SK-N-SH (cell line): Measurements from ENCODE around the gene MVD. TPM values are rescaled to one million over a fixed set of nuclear protein-coding genes. Genes with fewer than 3 reads are reported as not detected.
A peak's percentile ranks its signal among the peaks of the same experiment; 100 is the strongest.

Experiments
- CTCF ChIA-PET: fragments of 300-600, 350-600 bp; formaldehyde crosslinking; extraction: SDS; loops from one replicate; lab custom pipeline; 2021; lab: Yijun Ruan, JAX
- POLR2A ChIA-PET: fragments of 350-600 bp; sonication (Branson Sonifier 250); formaldehyde crosslinking; extraction: SDS; loops from one replicate; lab custom pipeline; 2020; ENCODE audit warnings: antibody characterized with exemption, inconsistent platforms; lab: Yijun Ruan, JAX
- DNase-seq: peaks from one replicate; pipeline ENCODE4 v3.0.0; 2012
- H2AFZ ChIP-seq: fragments of 200-600 bp; sonication (generic); 2 replicates; pipeline ENCODE4 v1.8.1; 2016; ENCODE audit warnings: antibody characterized with exemption, mild to moderate bottlenecking, low read depth
- H3F3A ChIP-seq: fragments of 200-600 bp; sonication (generic); replicated peaks from 2 replicates; pipeline ENCODE3; 2016; ENCODE audit warnings: antibody characterized with exemption, mild to moderate bottlenecking; ENCODE audit not compliant: insufficient read depth
- H3K27ac ChIP-seq, 2 experiments: fragments of 200-500 bp in 1 of 2; fragments of 200-600 bp in 1 of 2; sonication (Bioruptor generic) in 1 of 2; sonication (generic), shearing (Covaris generic) in 1 of 2; 2 replicates each; pipeline versions ENCODE4 v1.5.1 to v1.6.1; 2014 to 2016; ENCODE audit warnings: low read depth in 2 of 2, inconsistent platforms in 1 of 2, low read length in 1 of 2, mild to moderate bottlenecking in 1 of 2, mixed read lengths in 1 of 2
- H3K27me3 ChIP-seq: fragments of 200-600 bp; sonication (generic), shearing (Covaris generic); 2 replicates; pipeline ENCODE4 v1.6.1; 2016; ENCODE audit warnings: mixed run types; ENCODE audit not compliant: insufficient read depth
- H3K36me3 ChIP-seq, 2 experiments: fragments of 200-500 bp in 1 of 2; fragments of 200-600 bp in 1 of 2; sonication (Bioruptor generic) in 1 of 2; sonication (generic) in 1 of 2; replicated peaks in 1 of 2; 2 replicates each; pipeline versions ENCODE3 to v1.5.1; 2014 to 2016; ENCODE audit warnings: low read length in 1 of 2, mild to moderate bottlenecking in 1 of 2; ENCODE audit not compliant: insufficient read depth in 2 of 2, control insufficient read depth in 1 of 2
- H3K4me1 ChIP-seq, 2 experiments: fragments of 200-500 bp in 1 of 2; fragments of 200-600 bp in 1 of 2; sonication (Bioruptor generic) in 1 of 2; sonication (generic), shearing (Covaris generic) in 1 of 2; 2 replicates each; pipeline versions ENCODE4 v1.5.1 to v1.6.1; 2014 to 2016; ENCODE audit warnings: low read depth in 1 of 2, low read length in 1 of 2, mixed run types in 1 of 2; ENCODE audit not compliant: insufficient read depth in 2 of 2, control insufficient read depth in 1 of 2
- H3K4me2 ChIP-seq: fragments of 200-600 bp; sonication (generic), shearing (Covaris generic); 2 replicates; pipeline ENCODE4 v1.6.1; 2017; ENCODE audit warnings: mixed run types
- H3K4me3 ChIP-seq, 2 experiments: fragments of 200-500 bp in 1 of 2; fragments of 200-600 bp in 1 of 2; sonication (Bioruptor generic) in 1 of 2; sonication (generic), shearing (Covaris generic) in 1 of 2; 2 replicates each; pipeline versions ENCODE4 v1.5.1 to v1.8.1; 2014 to 2016; ENCODE audit warnings: low read depth in 2 of 2, inconsistent platforms in 1 of 2, low read length in 1 of 2, mild to moderate bottlenecking in 1 of 2, mixed read lengths in 1 of 2, moderate library complexity in 1 of 2
- H3K79me2 ChIP-seq: fragments of 200-600 bp; sonication (generic); 2 replicates; pipeline ENCODE4 v1.8.1; 2017; ENCODE audit warnings: mild to moderate bottlenecking; ENCODE audit not compliant: insufficient read depth
- H3K9ac ChIP-seq: fragments of 200-600 bp; sonication (generic); 2 replicates; pipeline ENCODE4 v1.6.1; 2017; ENCODE audit warnings: mixed run types
- H3K9me2 ChIP-seq: fragments of 200-600 bp; sonication (generic); 2 replicates; pipeline ENCODE4 v1.6.1; 2017; ENCODE audit warnings: mixed run types
- H3K9me3 ChIP-seq: fragments of 200-600 bp; sonication (generic); 2 replicates; pipeline ENCODE4 v1.6.1; 2017; ENCODE audit warnings: mixed run types, mild to moderate bottlenecking, moderate library complexity
- H4K20me1 ChIP-seq: fragments of 200-600 bp; sonication (generic); 2 replicates; pipeline ENCODE4 v1.6.1; 2017; ENCODE audit warnings: mild to moderate bottlenecking, mixed run types; ENCODE audit not compliant: insufficient read depth
- EZH2phosphoT487 ChIP-seq: fragments of 200-600 bp; sonication (generic); IDR thresholded peaks from 2 replicates; pipeline ENCODE4 v1.6.1; 2017; ENCODE audit warnings: low read depth, mixed run types, mild to moderate bottlenecking, antibody characterized with exemption, moderate library complexity, borderline replicate concordance
- FOSL2 ChIP-seq: IDR thresholded peaks from 2 replicates; pipeline ENCODE4 v1.4.0; 2012; ENCODE audit warnings: low read depth, mild to moderate bottlenecking, moderate library complexity, borderline replicate concordance
- FOXJ3 ChIP-seq: sonication (generic); formaldehyde crosslinking; IDR thresholded peaks from 2 replicates; pipeline ENCODE4 v1.5.1; 2020; ENCODE audit warnings: mild to moderate bottlenecking, missing genetic modification reagents
- FOXM1 ChIP-seq: IDR thresholded peaks from 2 replicates; pipeline ENCODE4 v1.4.0; 2012; ENCODE audit warnings: low read depth, mild to moderate bottlenecking
- GABPA ChIP-seq: IDR thresholded peaks from 2 replicates; pipeline ENCODE4 v1.4.0; 2012; ENCODE audit warnings: low read depth, mild to moderate bottlenecking
- GATA2 ChIP-seq: sonication (generic); formaldehyde crosslinking; IDR thresholded peaks from 2 replicates; pipeline ENCODE4 v1.5.0; 2020; ENCODE audit warnings: mild to moderate bottlenecking, missing genetic modification reagents
- JUND ChIP-seq: IDR thresholded peaks from 2 replicates; pipeline ENCODE4 v1.4.0; 2012
- MEF2A ChIP-seq: IDR thresholded peaks from 2 replicates; pipeline ENCODE4 v1.4.0; 2012; ENCODE audit warnings: low read depth, borderline replicate concordance
- NFIC ChIP-seq: IDR thresholded peaks from 2 replicates; pipeline ENCODE4 v1.4.0; 2012; ENCODE audit warnings: borderline replicate concordance
- PBX3 ChIP-seq: IDR thresholded peaks from 2 replicates; pipeline ENCODE4; 2012
- RAD21 ChIP-seq: IDR thresholded peaks from 2 replicates; pipeline ENCODE4 v1.6.1; 2012; ENCODE audit warnings: mild to moderate bottlenecking, low read length
- RCOR1 ChIP-seq: fragments of 150-350 bp; IDR thresholded peaks from 2 replicates; pipeline ENCODE4 v1.6.1; 2017; ENCODE audit warnings: antibody characterized with exemption, low read length
- RXRA ChIP-seq: IDR thresholded peaks from 2 replicates; pipeline ENCODE4 v1.4.0; 2012; ENCODE audit warnings: low read depth, mild to moderate bottlenecking, borderline replicate concordance
- SIN3A ChIP-seq: IDR thresholded peaks from 2 replicates; pipeline ENCODE4 v1.6.1; 2012; ENCODE audit warnings: low read depth, mild to moderate bottlenecking, low read length, moderate library complexity, borderline replicate concordance
- SMC3 ChIP-seq: IDR thresholded peaks from 2 replicates; pipeline ENCODE4 v1.6.1; 2012; ENCODE audit warnings: low read depth, low read length, improper control_type of control experiment
- TAF1 ChIP-seq: IDR thresholded peaks from 2 replicates; pipeline ENCODE4 v1.6.1; 2012; ENCODE audit warnings: low read depth, mild to moderate bottlenecking, low read length, moderate library complexity, borderline replicate concordance
- TCF12 ChIP-seq: IDR thresholded peaks from 2 replicates; pipeline ENCODE4 v1.4.0; 2012
- TEAD4 ChIP-seq: IDR thresholded peaks from 2 replicates; pipeline ENCODE4 v1.4.0; 2012; ENCODE audit warnings: mild to moderate bottlenecking, borderline replicate concordance; ENCODE audit not compliant: insufficient read depth
- WGBS: methylation state at CpG from one replicate; pipeline ENCODE4 v1.1.6; 2017; ENCODE audit warnings: low lambda C conversion rate; 5-methylcytosine and 5-hydroxymethylcytosine counted together
- polyA plus RNA-seq, 3 experiments: library from polyadenylated mRNA; depleted of rRNA; stranded (reverse); fragments of >200 nt; gene quantifications; 2 replicates each; pipeline ENCODE4 v1.2.3, GENCODE V29; 2012

MVD gene
- polyA plus RNA-seq, 1 of the 3 experiments (the other 2 are of a cell fraction), result 15.7 TPM

- Histone ChIP-seq H4K20me1 (no peaks in the 10 kb centered on the region), H2AFZ (no peak overlapping the region), H3K9me2 (no peaks in the 10 kb centered on the region), H3K4me3 (peak overlapping the region in 1 of 2 experiments; percentile 78; a peak in 2 of 4 replicates), H3K79me2 (no peaks in the 10 kb centered on the region), H3K4me2 (peak overlapping the region; percentile 96; the same call in 1 of the 2 replicates), H3K4me1 (peaks cover 4 to 10% of the 10 kb centered on the region in 2 experiments; a peak in 2 of 4 replicates), H3K9me3 (no peaks in the 10 kb centered on the region), H3K27ac (no peak overlapping the region; a peak in 1 of 4 replicates), H3K36me3 (no peaks in the 10 kb centered on the region), H3K9ac (no peak overlapping the region), H3F3A (no peaks in the 10 kb centered on the region), H3K27me3 (no peaks in the 10 kb centered on the region)
- ChIA-PET CTCF (interaction anchor here (0.7 to 1.9 kb wide), 6 partner anchors 10 to 134 kb away, joined by 3 to 6 read pairs (median 3); partner anchors contain the start of gene MVD), POLR2A (interaction anchor here (1.3 kb wide), 1 partner anchor 10 kb away, joined by 3 read pairs; no protein-coding TSS in a partner anchor)
- DNase-seq, result no peak
- 87% methylated on average over 16 of the region's 20 CpGs for WGBS
- TF ChIP-seq RAD21, result no peak
- TF ChIP-seq RCOR1, result no peak
- TF ChIP-seq TCF12, result no peak
- no peak for TF ChIP-seq GABPA
- no peak for TF ChIP-seq NFIC
- TF ChIP-seq JUND, result no peak
- no peak for TF ChIP-seq GATA2 (CRISPR knock-in tag)
- no peak for TF ChIP-seq RXRA
- TF ChIP-seq FOXJ3 (CRISPR knock-in tag), result no peak
- no peak for TF ChIP-seq TAF1
- TF ChIP-seq MEF2A, result no peak
- TF ChIP-seq EZH2phosphoT487, result no peak
- TF ChIP-seq SMC3, result no peak
Observed at GRCh38 chr16:88649195-88649923, 13.5 kb downstream of the MVD start.

- no peaks in the 10 kb centered on the region for H4K20me1 ChIP-seq
- H2AFZ ChIP-seq, result no peak overlapping the region
- 82% methylated on average over 5 of the region's 22 CpGs for WGBS
- peaks cover 4 to 10% of the 10 kb centered on the region in 2 experiments; a peak in 2 of 4 replicates for H3K4me1 ChIP-seq
- TF ChIP-seq PBX3 (no peak), EZH2phosphoT487 (no peak), FOSL2 (no peak), FOXM1 (no peak), TEAD4 (no peak), SIN3A (no peak)
- ChIA-PET CTCF (no interaction called here), POLR2A (no interaction called here)
- no peak overlapping the region for H3K4me2 ChIP-seq
- H3K4me3 ChIP-seq, result no peak overlapping the region
- H3K36me3 ChIP-seq, result no peaks in the 10 kb centered on the region
- DNase-seq, result no peak
- no peaks in the 10 kb centered on the region for H3F3A ChIP-seq
- no peak overlapping the region for H3K27ac ChIP-seq
- H3K27me3 ChIP-seq, result no peaks in the 10 kb centered on the region
- H3K9me3 ChIP-seq, result no peaks in the 10 kb centered on the region
- H3K79me2 ChIP-seq, result no peaks in the 10 kb centered on the region
- H3K9ac ChIP-seq, result no peak overlapping the region
- no peaks in the 10 kb centered on the region for H3K9me2 ChIP-seq
Observed at GRCh38 chr16:88647178-88648070, 15.5 kb downstream of the MVD start.
